Amygdala (tissue), 56 donors: ENCODE data around the gene DNMT3A.

ENCODE experiments used
- DNase-seq, 56 donors: peaks; one replicate each; lab custom pipeline; 2025; lab: John Stamatoyannopoulos, UW

DNMT3A gene

DNA sequence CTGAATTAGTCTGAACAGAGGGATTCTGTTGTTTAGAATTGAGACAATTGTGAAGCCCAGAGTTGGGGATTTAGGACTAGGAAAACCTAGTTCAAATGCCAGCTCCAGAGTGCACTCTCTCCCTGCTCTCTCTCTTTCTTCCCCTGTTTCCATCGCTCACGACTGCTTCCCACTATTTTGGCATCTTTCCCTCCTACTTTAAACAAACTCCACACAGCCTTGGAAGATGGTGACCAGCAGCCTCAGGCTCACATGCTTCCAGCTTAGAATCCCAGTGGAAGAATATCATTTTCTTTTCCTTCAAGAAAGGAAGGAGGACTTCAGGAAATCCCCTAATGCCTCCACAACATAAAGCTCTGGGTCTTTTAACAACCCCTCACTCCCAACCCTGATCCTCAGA lies 6.1 kb upstream of the DNMT3A start:
- no peak for DNase-seq

- no peak for DNase-seq
These were observed 5.6 kb upstream of the DNMT3A start for GRCh38 chr2:25347205-25347815.

GRCh38 chr2:25343187-25343825 lies 1.6 kb upstream of the DNMT3A start:
- DNase-seq, result no peak

DNA sequence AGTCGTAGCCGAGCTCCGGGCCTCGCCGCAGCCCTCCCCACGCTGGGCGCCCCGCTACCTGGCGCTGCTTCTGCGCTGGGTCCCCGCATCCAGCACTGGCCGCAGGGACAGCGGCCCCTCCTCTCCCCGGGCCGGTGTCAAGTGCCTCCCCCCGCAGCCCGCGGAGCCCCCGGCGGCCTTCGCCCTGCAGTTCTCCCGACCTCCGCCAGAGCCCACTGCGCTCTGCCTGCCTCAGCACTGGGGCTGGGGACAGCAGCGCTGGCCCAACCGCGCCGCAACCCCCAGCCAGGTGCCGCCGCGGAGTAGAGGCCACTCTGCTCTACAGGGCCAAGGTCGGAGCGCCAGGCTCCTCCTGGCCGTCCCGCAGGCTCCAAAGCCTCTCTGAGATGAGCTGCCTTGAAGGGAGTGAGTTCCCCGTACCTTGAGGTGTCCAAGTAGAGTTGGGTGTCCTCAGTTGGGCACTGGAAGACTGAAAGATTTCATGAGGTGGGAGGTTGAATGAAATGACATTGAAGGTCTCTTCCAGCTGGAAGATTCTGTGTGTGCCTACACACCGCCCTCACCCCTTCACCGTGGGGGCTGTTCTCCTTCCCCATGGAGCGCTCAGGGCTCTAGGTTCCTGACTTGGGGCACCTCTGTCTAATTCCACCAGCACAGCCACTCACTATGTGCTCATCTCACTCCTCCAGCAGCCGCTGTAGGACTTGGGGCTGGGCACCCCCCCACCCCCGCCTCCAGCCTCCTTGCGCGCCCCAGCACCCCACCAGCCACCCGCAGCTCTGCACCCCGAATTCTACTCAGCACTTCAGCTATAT lies 854 bp upstream of the DNMT3A start:
- DNase-seq, result peak in 51 of 56 donors; percentile 28 to 85 (median 66)

DNA sequence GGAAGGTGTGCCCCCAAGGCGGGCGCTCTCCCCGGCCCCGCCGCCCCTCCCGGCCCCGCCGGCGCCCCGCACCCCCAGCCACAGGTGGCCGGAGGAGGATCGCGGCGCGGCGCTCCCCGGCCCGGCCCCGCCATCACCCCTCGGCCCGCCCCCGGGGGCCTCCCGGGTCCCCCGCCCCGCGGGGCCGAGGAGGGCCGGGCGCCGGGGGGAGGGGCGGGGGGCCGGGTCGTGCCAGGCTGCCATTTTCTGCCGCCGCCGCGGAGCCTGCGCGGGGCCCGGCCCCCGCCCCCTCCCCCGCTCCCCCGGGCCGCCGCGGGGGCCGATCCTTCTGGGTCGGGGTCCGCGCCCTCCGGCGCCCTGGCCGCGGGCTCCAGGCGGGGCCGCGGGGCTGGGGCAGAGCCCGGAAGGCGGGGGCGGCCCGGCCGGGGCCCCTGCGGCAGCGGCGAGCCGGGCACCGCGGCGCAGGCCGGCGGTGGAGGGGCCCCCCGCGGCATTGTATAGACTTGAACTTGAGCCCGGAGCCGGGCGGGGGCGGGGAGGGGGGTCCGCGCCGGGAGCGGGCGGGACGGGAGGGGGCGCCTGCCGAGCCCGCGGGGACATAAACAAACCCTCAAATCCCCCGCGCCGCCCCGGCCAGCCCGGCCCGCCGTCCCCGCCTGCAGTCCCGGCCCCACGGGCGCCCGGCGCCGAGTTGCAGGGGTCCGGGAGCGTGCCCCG lies 556 bp downstream of the DNMT3A start:
- DNase-seq, result peak in 30 of 56 donors; percentile 15 to 75 (median 48)

DNA sequence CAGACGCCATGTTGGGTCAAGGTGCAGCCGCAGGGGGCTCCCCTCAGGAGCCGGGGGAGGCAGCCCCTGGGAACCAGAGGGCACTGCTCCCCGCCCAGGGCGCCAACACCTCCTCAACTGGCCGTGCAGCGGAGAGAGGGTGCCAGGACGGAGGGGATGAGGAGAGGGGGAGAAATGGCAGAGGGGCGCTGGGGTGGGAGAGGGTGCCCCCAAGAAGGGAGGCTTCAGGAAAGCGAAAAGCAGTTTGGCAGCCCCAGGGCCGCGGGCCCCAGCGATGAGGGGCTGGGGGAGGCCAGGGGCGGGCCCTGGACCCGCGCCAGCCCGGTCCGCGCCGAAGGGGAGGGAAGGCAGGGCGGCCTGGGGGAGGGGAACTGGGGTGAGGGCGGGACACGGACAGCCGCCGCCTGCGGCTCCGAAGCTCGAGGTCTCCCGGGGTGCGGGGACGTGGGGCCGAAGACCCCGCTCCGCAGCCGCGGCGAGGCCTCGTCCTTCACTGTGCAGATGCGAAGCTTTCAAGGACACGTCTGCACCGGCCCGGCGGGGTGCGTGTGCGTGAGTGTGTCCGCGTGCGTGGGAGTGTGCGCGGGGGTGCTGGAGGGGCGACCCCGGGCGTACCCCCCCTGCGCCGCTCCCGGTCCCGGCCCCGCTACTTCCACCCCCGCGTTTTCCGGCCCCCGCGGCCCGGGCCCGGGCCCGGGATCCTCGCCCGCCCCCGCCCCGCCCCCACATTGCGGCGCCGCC lies 1.4 kb downstream of the DNMT3A start:
- peak in 9 of 56 donors; percentile 21 to 62 (median 37) for DNase-seq

DNA sequence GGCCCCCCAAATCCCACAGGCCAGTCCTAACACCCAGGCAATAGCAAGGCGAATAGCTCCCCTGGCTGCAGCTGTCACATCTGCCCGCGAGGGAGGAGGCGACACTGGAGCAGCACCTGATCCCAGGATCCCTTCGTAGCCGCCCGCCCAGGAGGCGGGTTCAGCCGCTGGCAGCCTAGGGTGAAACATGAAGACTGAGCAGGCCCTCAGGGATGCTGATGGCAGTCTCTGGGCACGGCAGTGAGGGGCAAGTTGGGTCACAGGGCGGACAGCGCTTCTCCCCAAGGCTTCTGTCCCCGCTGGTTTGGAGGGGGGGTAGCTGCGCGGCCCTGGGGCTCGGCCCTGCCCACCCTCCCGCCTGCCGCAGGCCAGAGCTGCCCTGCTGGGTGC lies 1.9 kb downstream of the DNMT3A start:
- DNase-seq, result peak in 14 of 56 donors; percentile 18 to 54 (median 34)

DNA sequence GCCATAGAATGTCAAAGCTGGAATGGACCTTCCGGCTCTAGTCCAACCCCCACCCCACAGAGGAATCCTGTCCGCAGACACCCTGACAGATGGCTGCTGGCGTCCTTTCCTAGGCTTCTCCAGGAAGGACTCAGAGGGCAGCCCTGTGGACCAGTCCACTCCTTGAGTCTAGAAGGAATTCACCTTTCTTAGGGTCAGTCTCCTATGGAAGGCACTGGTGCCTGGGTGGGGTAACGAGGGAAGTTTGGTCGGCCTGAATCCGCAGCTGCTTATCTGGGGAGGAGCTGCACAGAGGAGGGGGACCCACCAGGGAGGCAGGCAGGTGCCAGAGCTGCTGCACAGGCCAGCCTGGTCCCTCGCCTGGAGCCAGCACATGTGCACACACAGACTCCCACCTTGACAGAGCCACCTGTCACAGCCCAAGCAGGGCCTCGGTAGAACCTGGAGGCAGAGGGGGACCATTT lies 2.5 kb downstream of the DNMT3A start:
- no peak for DNase-seq

DNA sequence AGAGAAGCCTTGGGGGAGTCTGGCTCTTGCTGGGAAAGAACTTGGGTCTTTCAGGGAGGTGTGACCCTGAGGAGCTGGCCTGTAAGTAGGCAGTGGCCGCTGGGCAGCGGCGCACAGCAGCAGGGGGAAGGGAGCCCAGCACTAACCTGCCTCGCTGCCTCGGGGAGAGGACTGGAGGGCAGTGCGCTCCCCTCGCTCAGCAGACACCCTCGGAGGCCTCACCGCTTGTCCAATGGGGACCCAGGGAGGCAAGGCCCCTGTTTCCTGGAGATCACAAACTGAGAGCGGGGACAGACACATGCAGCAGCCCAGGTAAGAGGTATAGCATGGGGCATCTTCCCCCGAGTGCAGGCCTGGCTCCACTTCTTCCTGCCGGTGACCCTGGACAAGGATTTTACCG lies 3.3 kb downstream of the DNMT3A start:
- DNase-seq, result no peak

- DNase-seq, result peak in 2 of 56 donors; percentile 22 to 45
These were observed 3.8 kb downstream of the DNMT3A start for GRCh38 chr2:25337891-25338290.

DNA sequence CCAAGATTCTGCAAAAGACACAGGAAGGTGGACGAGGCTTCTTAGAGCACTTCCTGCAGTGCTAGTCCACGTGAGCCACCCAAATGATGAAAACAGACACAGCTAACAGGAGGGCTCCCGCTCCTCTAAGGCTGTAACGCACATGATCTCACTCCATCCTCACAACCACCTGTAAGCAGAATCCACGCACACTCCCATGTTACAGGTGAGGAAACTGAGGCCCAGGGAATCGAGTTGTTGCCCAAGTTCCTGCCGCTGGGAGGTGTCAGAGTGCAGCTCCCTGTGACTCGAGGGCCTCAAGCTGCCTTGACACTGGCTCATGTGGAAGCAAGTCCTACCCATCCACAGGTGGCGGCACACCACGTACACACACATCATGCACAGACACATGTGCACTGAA lies 4.4 kb downstream of the DNMT3A start:
- no peak for DNase-seq

GRCh38 chr2:25336383-25336841 lies 5.3 kb downstream of the DNMT3A start:
- DNase-seq, result no peak

DNA sequence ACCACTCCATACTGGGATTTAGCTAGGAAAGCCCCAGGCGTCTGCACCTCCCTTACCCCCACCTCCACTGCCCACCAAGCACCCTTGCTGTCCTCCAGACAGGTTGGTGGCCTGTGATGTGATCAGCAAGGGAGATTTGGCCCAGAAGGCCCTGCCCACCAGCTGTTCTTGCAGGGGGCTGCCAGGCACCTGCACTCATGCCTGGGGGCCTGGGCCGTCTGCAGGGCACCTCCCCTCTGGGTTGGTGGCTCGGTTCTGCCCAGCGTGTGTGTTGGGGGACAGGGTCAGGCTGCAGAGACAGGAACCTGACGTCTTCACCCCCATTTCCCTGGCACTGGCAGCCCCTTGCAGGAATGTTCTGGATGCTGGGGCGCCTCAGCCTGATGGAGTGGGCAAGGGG lies 5.8 kb downstream of the DNMT3A start:
- no peak for DNase-seq

DNA sequence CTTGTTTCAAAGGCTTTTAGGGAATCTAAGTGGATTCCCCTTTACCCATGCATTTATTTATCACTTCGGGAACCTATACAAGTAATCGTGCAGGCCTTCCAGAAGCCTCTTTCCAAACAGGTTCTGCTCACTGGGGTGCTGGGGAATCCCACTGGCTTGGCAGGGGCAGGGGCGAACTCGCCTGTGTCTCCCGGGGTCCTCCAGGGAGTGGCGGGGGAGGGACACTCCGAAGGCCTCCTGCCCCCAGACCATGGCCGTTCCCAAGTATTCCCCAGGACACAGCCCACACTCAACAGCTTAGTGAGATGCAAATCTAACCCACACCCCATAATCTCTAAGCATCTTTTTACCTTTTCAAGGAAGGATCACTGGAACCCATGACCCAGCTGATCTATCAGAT lies 6.5 kb downstream of the DNMT3A start:
- DNase-seq, result no peak

DNA sequence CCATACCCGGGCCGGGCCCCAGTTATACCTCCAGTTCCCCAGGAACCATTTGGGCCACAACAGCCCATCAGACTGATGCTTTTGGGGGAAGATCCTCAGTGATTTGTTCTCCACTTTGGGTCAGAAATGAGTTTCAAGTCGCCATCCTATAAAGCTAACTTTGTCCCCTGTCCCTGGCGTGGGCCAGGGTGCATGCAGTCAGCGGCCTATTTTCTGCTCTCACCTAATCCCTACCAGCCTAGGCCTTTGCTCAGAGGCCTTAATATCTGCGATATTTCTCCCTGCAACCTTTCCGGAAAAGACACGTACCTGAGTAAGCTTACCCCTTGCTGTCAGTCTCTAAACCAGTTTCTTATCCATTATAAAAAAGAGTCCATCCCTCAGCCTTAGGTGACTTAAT lies 7.2 kb downstream of the DNMT3A start:
- DNase-seq, result no peak

GRCh38 chr2:25333981-25334380 lies 7.7 kb downstream of the DNMT3A start:
- no peak for DNase-seq

DNA sequence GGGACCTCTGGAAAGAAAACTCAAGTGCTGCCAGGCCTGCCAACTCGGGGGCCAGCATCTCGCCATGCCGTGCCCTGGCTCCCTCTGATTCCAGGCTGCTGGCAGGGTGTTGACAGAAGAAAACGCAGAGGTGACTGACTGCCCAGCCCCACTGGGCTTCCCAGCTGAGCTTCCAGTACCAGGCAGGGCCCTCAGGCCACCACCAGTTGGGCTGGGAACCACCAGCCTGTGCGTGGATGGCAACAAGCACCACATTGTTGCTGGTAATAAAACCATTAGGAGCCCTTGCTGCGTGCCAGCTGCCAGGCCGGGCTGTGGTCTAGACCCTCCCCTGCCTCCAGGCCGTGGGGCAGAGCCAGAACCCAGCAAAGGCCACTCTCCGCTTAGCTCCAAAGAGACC lies 9.2 kb downstream of the DNMT3A start:
- peak in 42 of 56 donors; percentile 24 to 90 (median 70) for DNase-seq

DNA sequence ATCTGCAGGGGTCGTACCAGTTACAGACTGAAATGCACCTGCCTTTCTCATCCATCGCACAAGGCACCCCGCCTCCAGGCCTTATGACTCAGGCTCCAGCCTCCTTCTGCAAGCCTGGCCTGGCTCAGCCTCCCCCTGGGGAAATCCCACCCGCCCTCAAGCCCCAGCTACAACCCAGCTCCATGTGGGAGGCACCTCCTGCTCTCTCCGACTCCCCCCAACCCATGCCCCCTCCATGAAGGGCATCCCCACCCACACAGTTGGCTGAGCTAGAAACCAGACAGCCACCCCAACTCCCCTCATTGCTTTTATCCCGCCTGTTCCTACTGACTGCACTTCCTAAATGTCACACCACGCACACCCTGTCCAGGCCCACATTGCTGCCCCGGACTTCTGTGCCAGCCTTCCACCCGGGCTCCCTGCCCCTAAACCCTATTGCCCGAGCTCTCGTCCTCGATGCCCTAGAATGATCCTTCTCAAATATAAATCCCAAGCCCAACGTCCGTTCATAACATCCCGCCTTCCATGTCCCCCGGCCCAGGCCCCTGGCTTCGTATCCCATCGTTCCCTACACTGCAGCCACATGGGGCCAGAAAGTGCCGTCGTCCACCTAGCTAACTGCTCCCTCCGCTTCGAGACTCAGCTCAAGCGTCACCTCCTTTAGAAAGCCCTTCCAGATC lies 9.9 kb downstream of the DNMT3A start:
- DNase-seq, result no peak

DNA sequence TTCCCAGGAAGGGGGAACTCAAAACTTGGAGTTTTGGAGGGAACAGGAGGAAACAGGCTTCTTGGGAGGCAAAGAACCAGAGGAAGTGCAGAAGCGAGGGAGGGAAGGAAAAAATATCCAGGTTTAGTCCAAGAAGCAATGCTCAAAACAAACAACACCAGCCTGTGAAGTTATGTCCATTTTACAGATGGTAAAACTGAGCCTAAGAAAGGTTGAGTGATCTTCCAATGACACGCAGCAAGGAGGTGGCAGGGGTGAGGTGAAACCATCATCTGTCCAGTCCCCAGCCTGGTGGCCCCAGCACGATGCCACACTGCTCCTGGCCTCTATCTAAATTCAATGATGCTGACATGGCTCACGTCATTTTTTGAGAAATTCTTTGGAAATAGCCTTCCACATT lies 10.8 kb downstream of the DNMT3A start:
- DNase-seq, result no peak
